ENCODE measurements around the gene CD6.

DNA sequence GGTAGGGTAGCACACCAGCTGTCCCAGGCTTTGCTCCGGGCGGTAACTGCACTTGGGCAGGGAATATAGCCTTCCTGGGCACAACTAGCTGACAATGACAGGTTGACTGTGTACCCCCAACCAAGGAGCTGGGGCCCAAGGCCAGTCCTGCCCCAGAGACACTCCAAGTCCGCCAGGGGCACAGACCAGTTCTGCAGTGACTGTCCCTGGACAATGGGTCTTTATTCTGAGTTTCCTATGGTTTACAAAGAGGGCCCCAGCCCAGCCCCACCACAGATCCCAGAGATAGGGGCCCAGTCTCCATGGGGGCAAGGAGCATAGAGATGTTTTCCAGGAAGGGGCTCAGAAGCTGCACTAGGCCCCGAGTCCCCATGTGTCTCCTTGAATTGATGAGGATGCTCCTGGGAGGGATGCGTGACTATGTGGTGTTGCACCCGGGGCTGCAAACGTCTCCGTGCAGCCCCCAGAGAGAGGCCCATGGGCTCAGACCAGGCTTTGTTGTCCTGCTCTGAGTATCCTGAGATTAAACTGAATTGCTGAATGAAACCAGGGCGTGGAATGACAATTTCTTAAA lies 48.4 kb downstream of the CD6 start:
- TF ChIP-seq CTCF (IDR thresholded peaks at IDR 0.05) (no peak), POLR2A (IDR thresholded peaks at IDR 0.05) (no peak)
